Hematopoietic multipotent progenitor cell treated with erythropoietin and hydrocortisone succinate and interleukin-3 and kit ligand, for 6 days (in vitro differentiated cells): Measurements from ENCODE around the gene LY6G6C.
A peak's percentile ranks its signal among the peaks of the same experiment; 100 is the strongest.
"Not testable (repeated sequence)": the region's sequence is repeated elsewhere in the genome, so short reads cannot be mapped to it uniquely, and the experiment has no call there.

Source experiments
- DNase-seq: peaks from one replicate; pipeline ENCODE4 v3.0.0-alpha.2; 2015

Gene LY6G6C

DNA sequence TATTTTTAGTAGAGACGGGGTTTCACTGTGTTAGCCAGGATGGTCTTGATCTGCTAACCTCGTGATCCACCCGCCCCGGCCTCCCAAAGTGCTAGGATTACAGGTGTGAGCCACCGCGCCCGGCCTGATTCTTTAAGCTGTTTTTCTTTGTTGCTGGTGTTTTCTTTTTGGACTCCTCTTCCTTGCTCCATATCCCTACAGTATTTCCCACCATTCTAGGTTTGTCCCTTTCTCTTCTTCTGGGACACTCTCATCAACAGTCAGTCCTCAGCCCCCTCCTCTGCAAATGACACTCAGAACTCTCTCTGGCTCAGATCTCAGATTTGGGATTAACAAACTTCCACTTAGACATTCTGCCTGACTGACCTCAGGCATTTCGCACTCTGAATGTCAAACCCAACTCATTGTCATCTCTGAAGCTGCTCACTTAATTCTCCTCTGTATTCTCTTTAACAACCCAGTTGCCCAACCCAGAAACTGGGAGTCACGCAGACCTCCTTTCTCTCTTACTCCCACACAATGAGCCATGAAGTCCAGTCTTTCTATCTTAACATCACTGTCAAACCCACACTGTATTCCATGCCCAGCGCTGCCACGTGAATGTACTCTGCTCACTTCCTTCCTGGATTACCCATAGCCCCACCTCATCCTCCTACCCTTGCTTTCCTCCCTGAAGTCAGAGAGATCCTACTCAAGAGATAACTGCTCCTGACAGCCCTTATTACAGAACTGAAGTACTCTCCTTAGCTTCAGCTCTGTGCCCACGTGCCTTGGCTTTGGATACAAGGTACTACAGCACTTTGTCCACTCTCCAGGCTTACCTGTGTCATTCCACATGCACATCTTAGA lies 4.2 kb upstream of the LY6G6C start:
- DNase-seq, result peak; percentile 56

DNA sequence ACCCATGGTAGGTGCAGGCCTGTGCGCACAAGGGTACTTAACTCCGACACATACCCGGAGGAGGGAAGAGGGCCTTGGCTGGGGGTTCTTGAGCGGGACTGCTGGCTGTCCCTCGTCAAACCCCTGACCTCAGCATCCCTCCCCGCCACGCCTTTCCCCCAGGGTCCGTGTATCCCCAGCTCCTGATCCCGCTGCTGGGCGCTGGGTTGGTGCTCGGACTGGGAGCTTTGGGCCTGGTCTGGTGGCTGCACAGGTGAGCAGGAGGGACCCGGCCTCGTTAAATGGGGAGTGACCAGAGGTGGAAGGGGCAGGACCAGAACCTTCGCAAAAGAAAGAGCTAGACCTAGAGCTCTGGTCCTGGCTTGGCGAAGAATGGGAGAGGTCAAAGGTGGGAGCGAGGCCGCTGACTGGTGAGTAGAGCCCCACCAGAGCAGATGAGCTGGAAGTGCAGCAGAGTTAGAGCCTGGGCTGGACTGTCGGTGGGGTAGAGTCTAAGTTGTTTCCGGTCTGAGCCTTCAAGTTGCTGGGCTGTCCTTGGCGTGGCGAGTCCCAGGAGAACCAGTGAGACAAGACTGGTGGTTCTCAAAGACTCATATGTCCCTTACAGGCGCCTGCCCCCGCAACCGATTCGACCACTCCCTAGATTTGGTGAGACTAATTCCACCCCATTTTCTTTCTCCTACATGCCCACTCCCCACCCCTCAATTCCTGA lies 2.6 kb upstream of the LY6G6C start:
- DNase-seq, result no peak

DNA sequence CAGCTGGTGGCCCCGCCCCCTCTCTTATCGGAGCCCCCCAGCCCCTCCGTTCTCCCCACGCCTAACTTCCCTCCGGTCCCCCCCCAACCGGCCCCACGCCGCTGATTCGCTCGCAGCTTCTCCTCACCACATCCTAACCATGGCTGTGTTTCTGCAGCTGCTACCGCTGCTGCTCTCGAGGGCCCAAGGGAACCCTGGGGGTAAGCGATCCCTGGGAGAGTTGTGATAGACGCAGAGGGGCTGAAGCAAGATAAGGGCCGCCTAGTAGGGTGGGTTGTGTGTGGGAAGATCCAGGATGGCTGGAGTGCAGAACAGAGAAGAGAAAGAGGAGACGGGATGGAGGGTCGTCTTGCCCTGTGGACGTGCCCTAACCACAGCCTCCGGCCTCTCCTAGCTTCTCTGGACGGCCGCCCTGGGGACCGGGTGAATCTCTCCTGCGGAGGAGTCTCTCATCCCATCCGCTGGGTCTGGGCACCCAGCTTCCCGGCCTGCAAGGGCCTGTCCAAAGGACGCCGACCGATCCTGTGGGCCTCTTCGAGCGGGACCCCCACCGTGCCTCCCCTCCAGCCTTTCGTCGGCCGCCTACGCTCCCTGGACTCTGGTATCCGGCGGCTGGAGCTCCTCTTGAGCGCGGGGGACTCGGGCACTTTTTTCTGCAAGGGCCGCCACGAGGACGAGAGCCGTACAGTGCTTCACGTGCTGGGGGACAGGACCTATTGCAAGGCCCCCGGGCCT lies 1.9 kb upstream of the LY6G6C start, which contains the start of gene MPIG6B:
MPIG6B (plus strand) TSS at position 129 of the 735 bp plus-strand sequence; CDS start at position 140, 11 bp downstream.
- DNase-seq, result peak; percentile 56

DNA sequence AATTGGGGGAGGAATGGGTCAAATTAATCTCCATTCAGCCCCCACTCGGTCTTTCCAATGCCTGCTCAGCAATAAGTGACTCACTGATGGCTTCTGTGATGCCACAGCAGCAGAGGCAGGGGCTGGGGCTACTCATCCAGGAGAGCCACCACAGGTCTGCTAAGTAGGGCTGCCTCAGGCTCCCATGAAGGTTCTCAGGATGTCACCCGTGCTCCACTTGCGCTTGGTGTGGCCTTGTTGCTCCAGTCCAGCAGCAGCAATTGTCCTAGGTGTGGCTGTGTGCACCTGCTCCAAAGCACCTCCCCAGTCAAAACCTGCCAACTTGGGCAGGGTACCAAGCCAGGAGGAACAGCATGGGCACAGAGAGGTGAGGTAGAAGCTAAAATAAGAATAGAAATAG lies 627 bp upstream of the LY6G6C start:
- no peak for DNase-seq

DNA sequence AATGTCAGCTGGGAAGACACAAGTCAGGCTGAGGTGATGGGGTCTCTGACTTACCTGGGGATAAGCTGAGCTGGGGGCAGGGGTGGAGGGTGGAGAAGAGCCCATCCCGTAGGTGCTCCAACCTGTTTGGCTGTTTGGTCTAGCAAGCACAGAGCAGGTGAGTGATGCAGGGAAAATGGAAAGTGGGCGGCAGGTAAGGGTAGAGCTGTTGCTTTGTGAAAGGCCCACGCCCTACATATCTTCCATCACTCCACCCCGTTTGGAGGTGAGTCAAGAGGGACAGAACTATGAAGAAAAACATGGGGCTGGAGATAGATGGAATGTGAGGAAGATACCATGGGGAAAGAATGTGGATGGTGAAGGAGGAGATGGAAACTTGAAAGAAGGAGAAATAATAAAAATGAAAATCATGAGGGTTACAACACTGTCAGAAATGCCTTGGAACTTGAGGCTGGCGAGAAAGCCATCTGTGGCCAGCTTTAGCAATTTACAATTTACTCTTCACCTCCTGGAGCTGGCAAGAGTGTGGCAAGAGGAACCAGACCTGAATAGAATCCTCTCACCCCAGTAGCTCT lies 1.3 kb downstream of the LY6G6C start:
- no peak for DNase-seq

DNA sequence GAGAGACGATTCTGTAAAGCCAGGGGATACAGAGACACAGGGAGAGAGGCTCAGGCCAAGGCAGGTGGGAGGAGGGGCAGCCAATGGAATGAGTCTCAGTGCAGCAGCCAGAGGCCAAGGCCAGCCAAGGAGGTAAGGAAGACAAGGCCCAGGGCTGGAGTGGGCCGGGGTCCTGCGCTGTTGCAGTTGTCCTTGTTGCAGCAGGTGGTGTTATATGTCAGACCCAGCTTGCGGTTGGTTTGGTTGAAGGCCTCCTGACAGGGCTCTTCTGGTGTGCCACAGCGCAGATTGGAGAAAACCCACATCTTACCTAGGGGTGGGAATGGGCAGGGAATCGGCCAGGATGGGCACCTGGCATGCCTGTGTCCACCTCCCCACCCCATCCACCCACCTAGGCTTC lies 2.5 kb downstream of the LY6G6C start:
- DNase-seq, result no peak

DNA sequence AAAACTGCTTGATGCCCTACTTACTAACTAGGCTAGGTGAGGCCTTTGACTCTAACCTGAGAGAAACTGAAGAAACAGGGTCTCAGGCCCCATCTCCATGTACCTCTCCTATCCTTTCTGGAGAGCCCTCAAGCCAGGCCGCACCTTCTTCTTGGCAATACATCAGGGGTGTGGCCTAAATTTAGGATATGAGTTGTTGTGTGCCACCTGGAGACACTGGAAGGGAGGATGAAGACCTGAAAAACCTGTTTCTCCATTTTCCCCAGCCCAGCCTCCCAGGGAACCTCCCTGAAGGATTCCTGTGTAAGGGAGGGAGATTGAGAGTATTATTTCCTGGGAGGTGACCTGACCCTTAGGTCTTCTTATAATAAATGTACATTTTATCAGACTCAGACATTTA lies 3.3 kb downstream of the LY6G6C start:
- DNase-seq, result no peak

DNA sequence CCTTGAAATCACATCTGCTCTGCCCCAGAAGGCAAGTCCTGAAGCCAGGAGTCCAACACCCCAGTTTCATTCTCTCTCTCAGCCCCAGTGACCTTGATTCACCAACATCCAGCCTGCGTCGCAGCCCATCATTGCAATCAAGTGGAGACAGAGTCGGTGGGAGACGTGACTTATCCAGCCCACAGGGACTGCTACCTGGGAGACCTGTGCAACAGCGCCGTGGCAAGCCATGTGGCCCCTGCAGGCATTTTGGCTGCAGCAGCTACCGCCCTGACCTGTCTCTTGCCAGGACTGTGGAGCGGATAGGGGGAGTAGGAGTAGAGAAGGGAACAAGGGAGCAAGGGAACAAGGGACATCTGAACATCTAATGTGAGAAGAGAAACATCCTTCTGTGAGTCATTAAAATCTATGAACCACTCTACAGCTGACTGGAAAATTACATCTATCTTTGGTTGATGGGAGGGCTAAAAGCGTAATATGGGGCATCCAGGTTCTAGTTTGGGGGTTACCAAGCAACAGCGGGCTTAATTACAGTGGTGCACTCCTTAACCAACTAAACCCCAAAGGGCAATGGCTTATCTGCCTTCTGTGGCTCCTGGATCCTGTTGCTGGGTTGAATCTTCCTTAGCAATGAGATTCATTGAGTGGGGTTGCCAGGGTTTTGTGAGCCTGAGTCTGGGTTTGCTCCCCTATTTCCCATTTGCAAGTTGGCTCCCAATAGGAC lies 3.9 kb downstream of the LY6G6C start:
- no peak for DNase-seq

DNA sequence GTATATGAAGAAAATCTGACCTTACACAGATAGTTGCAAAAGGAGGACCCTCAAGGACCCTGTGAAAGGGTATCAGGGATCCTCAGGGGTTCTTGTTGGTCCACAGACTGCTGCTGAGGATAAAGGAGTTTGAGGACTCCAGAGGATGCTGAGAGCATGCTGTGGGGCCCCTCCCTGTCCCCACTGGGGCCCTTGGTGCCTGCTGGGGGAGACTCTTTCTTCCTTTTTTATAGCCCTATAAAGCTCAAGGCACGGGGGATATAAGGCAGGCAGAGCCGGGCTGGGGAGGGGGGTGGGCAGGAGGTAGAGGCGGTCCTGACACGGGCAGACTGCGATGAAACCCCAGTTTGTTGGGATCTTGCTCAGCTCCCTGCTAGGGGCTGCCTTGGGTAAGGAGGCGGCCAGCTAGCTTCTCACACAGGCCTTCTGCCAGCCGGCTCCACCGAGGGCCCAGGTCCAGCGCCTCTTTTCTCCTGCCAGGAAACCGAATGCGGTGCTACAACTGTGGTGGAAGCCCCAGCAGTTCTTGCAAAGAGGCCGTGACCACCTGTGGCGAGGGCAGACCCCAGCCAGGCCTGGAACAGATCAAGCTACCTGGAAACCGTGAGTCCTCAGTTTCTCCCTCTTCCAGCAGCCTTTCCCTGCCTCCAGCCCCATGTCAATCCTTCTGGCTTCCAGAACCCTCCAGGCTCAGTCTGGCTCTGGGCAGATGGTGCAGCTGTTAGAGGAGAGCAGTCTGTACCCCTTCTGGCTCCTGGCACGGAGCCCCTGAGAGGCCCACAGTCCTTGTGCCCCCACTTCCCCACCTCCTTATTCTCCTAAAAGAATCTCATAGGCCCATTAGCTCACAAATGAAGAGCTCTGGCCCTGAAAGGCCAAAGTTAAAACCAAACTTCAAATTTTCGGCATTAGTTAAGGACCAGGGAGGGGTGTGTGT lies 6.3 kb downstream of the LY6G6C start, which contains the start of gene LY6G6D:
LY6G6D (plus strand) TSS at position 327 of the 937 bp plus-strand sequence; CDS start at position 335, 8 bp downstream.
- DNase-seq, result no peak

DNA sequence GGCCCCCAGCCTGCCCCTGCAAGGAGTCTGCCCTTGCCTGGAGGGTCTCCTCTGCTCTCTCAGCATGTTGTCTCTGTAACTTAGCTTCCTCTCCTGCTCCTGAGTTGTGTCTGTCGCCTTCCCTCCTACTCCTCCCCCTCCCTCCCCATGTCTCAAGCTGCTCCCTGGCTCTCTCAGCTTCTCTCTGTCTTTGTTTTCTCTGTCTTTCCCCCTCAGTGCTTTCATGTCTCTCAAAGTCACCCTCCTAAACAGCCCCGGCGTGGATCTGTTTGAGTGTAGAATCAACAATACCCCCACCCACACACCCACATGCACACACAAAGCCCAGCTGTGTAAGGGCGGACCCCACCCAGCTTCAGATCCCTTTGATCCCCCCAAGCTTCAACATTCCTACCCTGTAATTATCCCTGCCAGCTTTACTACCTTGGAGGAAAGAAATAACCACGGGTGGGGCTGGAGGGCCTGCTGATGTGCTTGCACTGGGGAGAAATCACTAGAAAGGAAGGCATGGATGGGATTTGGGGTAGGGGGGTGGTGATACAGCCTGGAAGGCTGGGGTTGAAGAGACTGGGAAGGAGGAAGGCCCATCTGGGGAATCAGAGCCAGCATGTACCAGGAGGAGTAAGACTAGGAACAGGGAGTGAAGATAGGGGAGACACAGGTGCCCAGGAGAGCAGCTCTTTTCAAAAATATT lies 7.4 kb downstream of the LY6G6C start:
- DNase-seq, result no peak

DNA sequence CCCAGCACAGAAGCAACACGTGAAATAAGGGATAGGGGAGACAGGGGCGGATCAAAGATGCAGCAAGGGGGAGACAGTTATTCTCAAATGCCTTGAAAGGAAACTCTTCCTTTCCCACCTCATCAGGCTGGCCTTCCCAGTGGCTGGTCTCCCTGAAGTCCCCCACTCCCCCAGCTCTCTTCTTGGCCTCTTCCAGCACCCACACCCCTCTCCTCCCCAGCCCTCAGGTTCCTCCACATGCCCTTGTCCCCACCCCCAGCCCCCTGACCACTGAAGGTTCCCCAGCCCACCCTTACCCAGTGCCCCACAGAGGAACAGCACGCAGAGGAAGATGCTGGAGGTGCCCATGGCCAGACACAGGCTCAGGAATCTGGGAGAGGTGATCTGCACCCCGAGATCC lies 8.1 kb downstream of the LY6G6C start:
- DNase-seq, result no peak

DNA sequence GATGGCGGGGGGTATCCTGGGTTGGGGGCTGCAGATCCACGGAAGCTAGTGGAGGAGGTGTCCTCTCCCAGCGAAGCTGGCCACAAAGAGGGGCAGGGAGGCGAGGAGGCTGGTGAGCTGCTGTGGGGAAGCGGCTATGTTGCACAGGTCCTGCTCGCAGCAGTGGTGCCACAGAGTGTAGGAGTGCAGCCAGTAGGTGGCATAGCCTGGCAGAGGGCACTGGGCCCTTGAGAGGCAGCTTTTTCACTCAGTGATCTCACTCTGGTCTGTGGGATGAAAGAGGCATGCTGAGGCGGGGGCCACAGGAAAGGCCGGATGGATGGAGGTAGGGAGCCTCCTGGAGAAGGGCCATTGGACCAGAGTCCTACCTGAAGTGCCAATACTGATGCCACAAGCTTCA lies 9.2 kb downstream of the LY6G6C start:
- peak; percentile 76 for DNase-seq

DNA sequence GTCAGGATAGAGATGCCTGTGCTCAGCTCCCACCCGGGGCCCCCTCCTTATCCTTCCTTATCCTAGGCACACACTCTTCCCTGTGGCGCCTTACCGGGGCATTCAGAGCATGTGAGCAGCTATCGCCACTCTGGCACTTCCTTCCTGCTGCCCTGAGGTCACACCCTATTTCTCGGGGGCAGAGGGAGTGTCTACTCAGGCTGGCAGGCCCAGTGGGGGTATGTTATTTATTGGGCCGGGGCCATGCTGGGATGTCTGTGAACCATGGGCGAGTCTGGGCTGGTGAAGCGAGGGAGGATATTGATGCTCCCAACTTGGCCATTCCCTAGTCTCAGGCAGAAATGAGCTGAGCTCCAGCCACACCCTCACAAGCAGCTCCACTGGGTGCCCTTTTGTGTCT lies 10.3 kb downstream of the LY6G6C start:
- peak; percentile 92 for DNase-seq

DNA sequence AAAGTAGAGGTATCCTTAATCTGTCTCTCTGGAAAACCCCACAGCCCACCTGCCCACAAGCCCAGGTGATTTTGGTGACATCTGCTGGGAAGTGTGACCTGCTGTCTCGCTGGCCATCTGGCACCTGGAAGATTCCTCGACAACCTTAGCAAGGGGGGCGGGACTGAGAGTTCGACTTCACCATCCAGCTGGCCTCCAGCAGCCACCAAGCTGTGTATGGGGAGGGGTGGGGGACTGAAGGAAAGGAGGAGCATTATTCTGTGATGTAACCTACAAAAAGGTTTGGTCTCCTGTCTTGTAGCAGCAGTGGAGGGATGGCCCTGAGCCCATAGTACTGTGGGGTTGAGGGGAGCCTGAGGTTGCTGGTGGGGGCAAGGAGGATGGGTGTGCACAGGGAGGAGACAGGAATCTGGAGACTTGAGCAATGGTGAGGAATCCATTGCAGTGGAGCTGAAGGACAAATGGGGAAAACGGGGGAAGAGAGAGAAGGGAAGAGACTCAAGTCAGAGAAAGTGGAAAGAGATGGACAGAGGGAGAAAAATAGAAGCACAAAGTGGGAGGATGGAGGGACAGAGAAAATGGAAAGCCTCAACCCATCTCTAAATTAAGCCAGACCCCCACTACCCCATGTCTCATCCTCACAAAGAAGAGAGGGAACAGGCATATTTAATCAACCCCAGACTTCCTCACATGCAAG lies 10.9 kb downstream of the LY6G6C start:
- peak; percentile 43 for DNase-seq

DNA sequence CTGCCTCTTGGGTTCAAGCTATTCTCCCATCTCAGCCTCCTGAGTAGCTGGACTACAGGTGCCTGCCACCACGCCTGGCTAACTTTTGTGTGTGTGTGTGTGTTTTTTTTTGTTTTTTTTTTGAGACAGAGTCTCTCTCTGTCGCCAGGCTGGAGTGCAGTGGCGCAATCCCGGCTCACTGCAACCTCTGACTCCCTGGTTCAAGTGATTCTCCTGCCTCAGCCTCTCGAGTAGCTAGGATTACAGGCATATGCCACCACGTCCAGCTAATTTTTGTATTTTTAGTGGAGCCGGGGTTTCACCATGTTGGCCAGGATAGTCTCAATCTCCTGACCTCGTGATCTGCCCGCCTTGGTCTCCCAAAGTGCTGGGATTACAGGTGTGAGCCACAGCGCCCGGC lies 12.4 kb downstream of the LY6G6C start:
- not testable (repeated sequence) for DNase-seq

DNA sequence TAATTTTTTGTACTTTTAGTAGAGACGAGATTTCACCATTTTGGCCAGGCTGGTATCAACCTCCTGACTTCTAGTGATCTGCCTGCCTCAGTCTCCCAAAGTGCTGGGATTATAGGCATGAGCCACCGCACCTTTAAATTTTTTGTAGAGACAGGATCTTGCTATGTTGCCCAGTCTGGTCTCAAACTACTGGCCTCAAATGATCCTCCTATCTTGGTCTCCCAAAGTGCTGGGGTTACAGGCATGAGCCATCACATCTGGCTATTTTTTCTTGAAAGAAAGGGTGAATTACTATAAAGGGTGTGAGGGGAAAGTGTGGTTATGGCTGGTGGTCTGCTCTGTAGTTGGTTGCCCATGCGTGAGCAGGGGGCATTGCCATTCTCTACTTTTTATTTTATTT lies 13.3 kb downstream of the LY6G6C start:
- DNase-seq, result no peak

DNA sequence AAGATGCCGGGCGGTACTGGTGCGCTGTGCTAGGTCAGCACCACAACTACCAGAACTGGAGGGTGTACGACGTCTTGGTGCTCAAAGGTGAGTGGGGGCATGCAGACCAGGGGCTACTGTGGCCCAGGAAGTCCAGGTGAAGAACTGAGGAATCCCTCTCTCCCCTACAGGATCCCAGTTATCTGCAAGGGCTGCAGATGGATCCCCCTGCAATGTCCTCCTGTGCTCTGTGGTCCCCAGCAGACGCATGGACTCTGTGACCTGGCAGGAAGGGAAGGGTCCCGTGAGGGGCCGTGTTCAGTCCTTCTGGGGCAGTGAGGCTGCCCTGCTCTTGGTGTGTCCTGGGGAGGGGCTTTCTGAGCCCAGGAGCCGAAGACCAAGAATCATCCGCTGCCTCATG lies 13.8 kb downstream of the LY6G6C start:
- no peak for DNase-seq

DNA sequence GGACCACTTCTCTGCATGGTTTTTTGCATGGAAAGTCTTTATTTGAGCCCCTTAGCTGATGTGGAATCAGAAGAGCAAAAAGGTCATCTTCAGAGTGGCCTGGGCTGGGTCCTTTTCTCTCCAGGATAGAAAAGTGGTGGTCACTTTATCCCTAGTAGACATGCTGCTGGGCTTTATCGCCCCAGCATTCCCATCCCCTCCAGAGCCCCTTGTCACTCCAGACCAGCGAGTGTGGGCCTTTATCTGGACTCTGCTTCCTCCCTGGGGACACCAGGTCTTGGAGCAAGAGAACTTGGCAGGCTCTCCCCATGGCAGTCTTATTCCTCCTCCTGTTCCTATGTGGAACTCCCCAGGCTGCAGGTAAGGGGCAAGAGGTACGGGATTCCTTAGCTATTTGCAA lies 14.9 kb downstream of the LY6G6C start, which contains the start of gene LY6G6F:
LY6G6F (plus strand) TSS at position 268 of the 400 bp plus-strand sequence; CDS start at position 309, 41 bp downstream.
- no peak for DNase-seq

DNA sequence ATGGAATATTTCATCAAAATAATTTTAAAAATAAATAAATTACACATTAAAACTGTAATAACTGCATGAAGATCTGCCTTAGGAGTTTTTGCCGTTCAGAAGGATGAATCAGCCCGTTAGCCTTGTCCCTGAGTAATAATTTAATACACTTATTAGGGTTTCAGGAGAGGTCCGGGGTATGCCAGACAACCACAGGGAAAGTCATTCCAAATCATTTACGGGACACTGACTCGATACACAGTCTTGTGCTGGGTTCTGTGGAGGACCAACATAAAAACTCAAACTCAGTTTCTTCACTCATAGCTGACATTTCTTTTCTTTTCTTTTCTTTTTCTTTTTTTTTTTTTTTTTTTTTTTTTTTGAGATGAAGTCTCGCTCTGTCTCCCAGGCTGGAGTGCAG lies 15.6 kb downstream of the LY6G6C start:
- no peak for DNase-seq
